Hepatocyte (in vitro differentiated cells): ENCODE data around the gene PSME1. TPM values are rescaled to one million over a fixed set of nuclear protein-coding genes. Genes with fewer than 3 reads are reported as not detected.

Source experiments
- DNase-seq: peaks from one replicate; pipeline ENCODE4 v3.0.0-alpha.2; 2016; ENCODE audit warnings: low spot score
- H2AFZ ChIP-seq: fragments of 200-600 bp; sonication (generic); 2 replicates; pipeline ENCODE4 v1.6.0; 2016; ENCODE audit warnings: antibody characterized with exemption, mild to moderate bottlenecking
- H3K27ac ChIP-seq: fragments of 200-600 bp; sonication (generic); 2 replicates; pipeline ENCODE4 v1.5.1; 2016; ENCODE audit warnings: mild to moderate bottlenecking
- H3K27me3 ChIP-seq: fragments of 200-600 bp; sonication (generic); 2 replicates; pipeline ENCODE4 v1.6.1; 2016
- H3K36me3 ChIP-seq: fragments of 200-600 bp; sonication (generic); replicated peaks from 2 replicates; pipeline ENCODE4 v1.5.1; 2016; ENCODE audit warnings: low read depth; ENCODE audit not compliant: insufficient read depth
- H3K4me1 ChIP-seq: fragments of 200-600 bp; sonication (generic); 2 replicates; pipeline ENCODE4 v1.5.1; 2016; ENCODE audit warnings: mild to moderate bottlenecking, moderate library complexity; ENCODE audit not compliant: insufficient read depth
- H3K4me2 ChIP-seq: fragments of 200-600 bp; sonication (generic); 2 replicates; pipeline ENCODE4 v1.6.0; 2016
- H3K4me3 ChIP-seq: fragments of 200-600 bp; sonication (generic); 2 replicates; pipeline ENCODE4 v1.5.1; 2016; ENCODE audit warnings: mild to moderate bottlenecking
- H3K79me2 ChIP-seq: fragments of 200-600 bp; sonication (generic); 2 replicates; pipeline ENCODE4 v1.6.0; 2017; ENCODE audit warnings: mild to moderate bottlenecking
- H3K9me2 ChIP-seq: fragments of 200-600 bp; sonication (generic); replicated peaks from 2 replicates; pipeline ENCODE4 v1.6.0; 2017; ENCODE audit warnings: mild to moderate bottlenecking; ENCODE audit not compliant: insufficient read depth
- H3K9me3 ChIP-seq: fragments of 200-600 bp; sonication (generic); 2 replicates; pipeline ENCODE4 v1.5.1; 2016; ENCODE audit warnings: low read depth, mild to moderate bottlenecking
- H4K20me1 ChIP-seq: fragments of 200-600 bp; sonication (generic); 2 replicates; pipeline ENCODE4 v1.6.0; 2016; ENCODE audit warnings: mild to moderate bottlenecking; ENCODE audit not compliant: insufficient read depth, poor library complexity, severe bottlenecking
- CTCF ChIP-seq: fragments of 200-600 bp; sonication (generic); IDR thresholded peaks from 2 replicates; pipeline ENCODE4 v1.5.1; 2016; ENCODE audit warnings: antibody characterized with exemption, mild to moderate bottlenecking; ENCODE audit not compliant: poor library complexity
- EZH2 ChIP-seq: fragments of 200-600 bp; sonication (generic); IDR thresholded peaks from 2 replicates; pipeline ENCODE4 v1.6.1; 2016; ENCODE audit warnings: antibody characterized with exemption, mild to moderate bottlenecking, borderline replicate concordance
- EZH2phosphoT487 ChIP-seq: fragments of 200-600 bp; sonication (generic); IDR thresholded peaks from one replicate; pipeline ENCODE4 v1.6.1; 2018; ENCODE audit warnings: antibody characterized with exemption, mild to moderate bottlenecking, low read depth, moderate library complexity; ENCODE audit not compliant: unreplicated experiment, severe bottlenecking
- WGBS: methylation state at CpG from one replicate; pipeline ENCODE4 v1.1.6; 2016; ENCODE audit warnings: low lambda C conversion rate; ENCODE audit errors: missing lambda C conversion rate; 5-methylcytosine and 5-hydroxymethylcytosine counted together
- polyA plus RNA-seq: library from polyadenylated mRNA; unstranded; fragments of >200 nt; fragmentation: Nextera tagmentation; extraction: Ambion mirVana; gene quantifications from 2 replicates; pipeline ENCODE4 v1.2.1, GENCODE V29; 2016
- total RNA-seq: library from RNA; depleted of rRNA; stranded (reverse); fragments of >200 nt; gene quantifications from 2 replicates; pipeline ENCODE4 v1.2.3, GENCODE V29; 2014

The PSME1 gene
- total and polyA plus RNA-seq, 2 experiments from 2014 or later: 123 to 238 TPM

GRCh38 chr14:24122416-24122815, 13.6 kb upstream of the PSME1 start:
- H3K4me3 ChIP-seq: no peak overlapping the region
- WGBS: 68% methylated on average over 3 of the region's 4 CpGs
- TF ChIP-seq EZH2: no peak
- no peak for TF ChIP-seq CTCF
- TF ChIP-seq EZH2phosphoT487: no peak
- H3K4me2 ChIP-seq: no peak overlapping the region
- H2AFZ ChIP-seq: no peak overlapping the region
- no peaks in the 10 kb centered on the region for H3K9me3 ChIP-seq
- DNase-seq: no peak
- H4K20me1 ChIP-seq: no peaks in the 10 kb centered on the region
- H3K79me2 ChIP-seq: no peaks in the 10 kb centered on the region
- H3K4me1 ChIP-seq: no peaks in the 10 kb centered on the region
- H3K27ac ChIP-seq: no peak overlapping the region
- H3K9me2 ChIP-seq: no peaks in the 10 kb centered on the region
- no peaks in the 10 kb centered on the region for H3K36me3 ChIP-seq
- H3K27me3 ChIP-seq: no peaks in the 10 kb centered on the region

GRCh38 chr14:24122898-24123297, 13.1 kb upstream of the PSME1 start:
- H3K79me2 ChIP-seq: no peaks in the 10 kb centered on the region
- H3K9me2 ChIP-seq: no peaks in the 10 kb centered on the region
- no peak overlapping the region for H3K4me3 ChIP-seq
- no peaks in the 10 kb centered on the region for H4K20me1 ChIP-seq
- H3K4me1 ChIP-seq: no peaks in the 10 kb centered on the region
- H3K4me2 ChIP-seq: no peak overlapping the region
- DNase-seq: no peak
- TF ChIP-seq EZH2phosphoT487 (no peak), CTCF (no peak), EZH2 (no peak)
- H2AFZ ChIP-seq: no peak overlapping the region
- no peak overlapping the region for H3K27ac ChIP-seq
- no peaks in the 10 kb centered on the region for H3K36me3 ChIP-seq
- H3K9me3 ChIP-seq: no peaks in the 10 kb centered on the region
- H3K27me3 ChIP-seq: no peaks in the 10 kb centered on the region
- WGBS: 96% methylated on average over 8 of the region's 8 CpGs

- Histone ChIP-seq H3K27me3 (no peaks in the 10 kb centered on the region), H3K79me2 (no peaks in the 10 kb centered on the region), H3K36me3 (no peaks in the 10 kb centered on the region)
Measured at GRCh38 chr14:24123424-24124417, 12.3 kb upstream of the PSME1 start.

More at GRCh38 chr14:24123424-24124417, 12.3 kb upstream of the PSME1 start:
- Histone ChIP-seq H3K9me2 (no peaks in the 10 kb centered on the region), H3K27ac (no peak overlapping the region), H3K9me3 (no peaks in the 10 kb centered on the region), H2AFZ (no peak overlapping the region), H4K20me1 (no peaks in the 10 kb centered on the region), H3K4me1 (no peaks in the 10 kb centered on the region), H3K4me3 (no peak overlapping the region), H3K4me2 (no peak overlapping the region)
- DNase-seq: no peak
- 91% methylated on average over 9 of the region's 9 CpGs for WGBS
- TF ChIP-seq EZH2 (no peak), EZH2phosphoT487 (no peak), CTCF (no peak)
